SK-N-SH (cell line): ENCODE data around the gene ASCC1. TPM values are rescaled to one million over a fixed set of nuclear protein-coding genes. Genes with fewer than 3 reads are reported as not detected.
"Not testable (repeated sequence)": the region's sequence is repeated elsewhere in the genome, so short reads cannot be mapped to it uniquely, and the experiment has no call there.

ENCODE experiments used
- CTCF ChIA-PET: fragments of 300-600, 350-600 bp; formaldehyde crosslinking; extraction: SDS; loops from one replicate; lab custom pipeline; 2021; lab: Yijun Ruan, JAX
- POLR2A ChIA-PET: fragments of 350-600 bp; sonication (Branson Sonifier 250); formaldehyde crosslinking; extraction: SDS; loops from one replicate; lab custom pipeline; 2020; ENCODE audit warnings: antibody characterized with exemption, inconsistent platforms; lab: Yijun Ruan, JAX
- DNase-seq: peaks from one replicate; pipeline ENCODE4 v3.0.0; 2012
- H2AFZ ChIP-seq: fragments of 200-600 bp; sonication (generic); 2 replicates; pipeline ENCODE4 v1.8.1; 2016; ENCODE audit warnings: antibody characterized with exemption, mild to moderate bottlenecking, low read depth
- H3F3A ChIP-seq: fragments of 200-600 bp; sonication (generic); replicated peaks from 2 replicates; pipeline ENCODE3; 2016; ENCODE audit warnings: antibody characterized with exemption, mild to moderate bottlenecking; ENCODE audit not compliant: insufficient read depth
- H3K27ac ChIP-seq, 2 experiments: fragments of 200-500 bp in 1 of 2; fragments of 200-600 bp in 1 of 2; sonication (Bioruptor generic) in 1 of 2; sonication (generic), shearing (Covaris generic) in 1 of 2; 2 replicates each; pipeline versions ENCODE4 v1.5.1 to v1.6.1; 2014 to 2016; ENCODE audit warnings: low read depth in 2 of 2, inconsistent platforms in 1 of 2, low read length in 1 of 2, mild to moderate bottlenecking in 1 of 2, mixed read lengths in 1 of 2
- H3K27me3 ChIP-seq: fragments of 200-600 bp; sonication (generic), shearing (Covaris generic); 2 replicates; pipeline ENCODE4 v1.6.1; 2016; ENCODE audit warnings: mixed run types; ENCODE audit not compliant: insufficient read depth
- H3K36me3 ChIP-seq, 2 experiments: fragments of 200-500 bp in 1 of 2; fragments of 200-600 bp in 1 of 2; sonication (Bioruptor generic) in 1 of 2; sonication (generic) in 1 of 2; replicated peaks in 1 of 2; 2 replicates each; pipeline versions ENCODE3 to v1.5.1; 2014 to 2016; ENCODE audit warnings: low read length in 1 of 2, mild to moderate bottlenecking in 1 of 2; ENCODE audit not compliant: insufficient read depth in 2 of 2, control insufficient read depth in 1 of 2
- H3K4me1 ChIP-seq, 2 experiments: fragments of 200-500 bp in 1 of 2; fragments of 200-600 bp in 1 of 2; sonication (Bioruptor generic) in 1 of 2; sonication (generic), shearing (Covaris generic) in 1 of 2; 2 replicates each; pipeline versions ENCODE4 v1.5.1 to v1.6.1; 2014 to 2016; ENCODE audit warnings: low read depth in 1 of 2, low read length in 1 of 2, mixed run types in 1 of 2; ENCODE audit not compliant: insufficient read depth in 2 of 2, control insufficient read depth in 1 of 2
- H3K4me2 ChIP-seq: fragments of 200-600 bp; sonication (generic), shearing (Covaris generic); 2 replicates; pipeline ENCODE4 v1.6.1; 2017; ENCODE audit warnings: mixed run types
- H3K4me3 ChIP-seq, 2 experiments: fragments of 200-500 bp in 1 of 2; fragments of 200-600 bp in 1 of 2; sonication (Bioruptor generic) in 1 of 2; sonication (generic), shearing (Covaris generic) in 1 of 2; 2 replicates each; pipeline versions ENCODE4 v1.5.1 to v1.8.1; 2014 to 2016; ENCODE audit warnings: low read depth in 2 of 2, inconsistent platforms in 1 of 2, low read length in 1 of 2, mild to moderate bottlenecking in 1 of 2, mixed read lengths in 1 of 2, moderate library complexity in 1 of 2
- H3K79me2 ChIP-seq: fragments of 200-600 bp; sonication (generic); 2 replicates; pipeline ENCODE4 v1.8.1; 2017; ENCODE audit warnings: mild to moderate bottlenecking; ENCODE audit not compliant: insufficient read depth
- H3K9ac ChIP-seq: fragments of 200-600 bp; sonication (generic); 2 replicates; pipeline ENCODE4 v1.6.1; 2017; ENCODE audit warnings: mixed run types
- H3K9me2 ChIP-seq: fragments of 200-600 bp; sonication (generic); 2 replicates; pipeline ENCODE4 v1.6.1; 2017; ENCODE audit warnings: mixed run types
- H3K9me3 ChIP-seq: fragments of 200-600 bp; sonication (generic); 2 replicates; pipeline ENCODE4 v1.6.1; 2017; ENCODE audit warnings: mixed run types, mild to moderate bottlenecking, moderate library complexity
- H4K20me1 ChIP-seq: fragments of 200-600 bp; sonication (generic); 2 replicates; pipeline ENCODE4 v1.6.1; 2017; ENCODE audit warnings: mild to moderate bottlenecking, mixed run types; ENCODE audit not compliant: insufficient read depth
- FOSL2 ChIP-seq: IDR thresholded peaks from 2 replicates; pipeline ENCODE4 v1.4.0; 2012; ENCODE audit warnings: low read depth, mild to moderate bottlenecking, moderate library complexity, borderline replicate concordance
- JUND ChIP-seq: IDR thresholded peaks from 2 replicates; pipeline ENCODE4 v1.4.0; 2012
- ZBTB33 ChIP-seq: IDR thresholded peaks from 2 replicates; pipeline ENCODE4 v1.4.0; 2012; ENCODE audit warnings: low read depth, borderline replicate concordance
- WGBS: methylation state at CpG from one replicate; pipeline ENCODE4 v1.1.6; 2017; ENCODE audit warnings: low lambda C conversion rate; 5-methylcytosine and 5-hydroxymethylcytosine counted together
- polyA plus RNA-seq, 3 experiments: library from polyadenylated mRNA; depleted of rRNA; stranded (reverse); fragments of >200 nt; gene quantifications; 2 replicates each; pipeline ENCODE4 v1.2.3, GENCODE V29; 2012

The ASCC1 gene
- polyA plus RNA-seq, 1 of the 3 experiments (the other 2 are of a cell fraction), result 15.0 TPM

- no peak for TF ChIP-seq ZBTB33
Measured at GRCh38 chr10:72218325-72218724, 2.2 kb upstream of the ASCC1 start (continued).

GRCh38 chr10:72211832-72212231 lies 4.2 kb downstream of the ASCC1 start:
- H2AFZ ChIP-seq, H3K9me2 ChIP-seq, H3K4me3 ChIP-seq, H3F3A ChIP-seq, H3K9ac ChIP-seq, H3K4me1 ChIP-seq, H3K9me3 ChIP-seq, POLR2A ChIA-PET, H3K27me3 ChIP-seq, DNase-seq, CTCF ChIA-PET, H4K20me1 ChIP-seq: not testable (repeated sequence)
- peaks cover 32% of the 10 kb centered on the region for H3K79me2 ChIP-seq
- 92% methylated on average over 2 of the region's 2 CpGs for WGBS
- H3K36me3 ChIP-seq, result peaks cover 0 to 30% of the 10 kb centered on the region in 2 experiments
- peak overlapping the region; percentile 40; the same call in 1 of the 2 replicates for H3K4me2 ChIP-seq
- 0 out of 4 replicates have a peak overlapping the region, but pooled peaks of 1 of the 2 experiments have one; percentile 41 for H3K27ac ChIP-seq

- CTCF ChIA-PET, H3K9ac ChIP-seq, H3K27me3 ChIP-seq, H4K20me1 ChIP-seq, DNase-seq, H3F3A ChIP-seq, H3K9me2 ChIP-seq, H3K4me3 ChIP-seq, POLR2A ChIA-PET, H3K9me3 ChIP-seq, H3K4me1 ChIP-seq, H2AFZ ChIP-seq: not testable (repeated sequence)
- Histone ChIP-seq H3K4me2 (peak overlapping the region; percentile 40; the same call in 1 of the 2 replicates), H3K36me3 (peaks cover 0 to 30% of the 10 kb centered on the region in 2 experiments), H3K27ac (peak overlapping the region in 1 of 2 experiments; percentile 41; a peak in 1 of 4 replicates), H3K79me2 (peaks cover 28% of the 10 kb centered on the region)
- TF ChIP-seq FOSL2, result peak; percentile 43; the same call in 1 of the 2 replicates
- TF ChIP-seq JUND, result 0 out of 2 replicates have a peak, but pooled peaks have one; percentile 31
- WGBS, result 75% methylated on average over 11 of the region's 11 CpGs
Measured at GRCh38 chr10:72211381-72211780, 4.7 kb downstream of the ASCC1 start.

GRCh38 chr10:72208526-72208925 lies 7.5 kb downstream of the ASCC1 start:
- H3K9ac ChIP-seq, CTCF ChIA-PET, H3K9me3 ChIP-seq, H4K20me1 ChIP-seq, H3K4me2 ChIP-seq, H3K9me2 ChIP-seq, DNase-seq, H3K27me3 ChIP-seq, H3K79me2 ChIP-seq, H2AFZ ChIP-seq, H3K27ac ChIP-seq, H3K4me3 ChIP-seq, POLR2A ChIA-PET, H3K4me1 ChIP-seq: not testable (repeated sequence)
- peaks cover 0 to 34% of the 10 kb centered on the region in 2 experiments for H3K36me3 ChIP-seq
- H3F3A ChIP-seq, result peaks cover 13% of the 10 kb centered on the region
- 74% methylated on average over 2 of the region's 2 CpGs for WGBS
